Liver (tissue), 9 donors: ENCODE data around the gene RPUSD4. TPM values are rescaled to one million over a fixed set of nuclear protein-coding genes. Genes with fewer than 3 reads are reported as not detected.

Experiments used
- DNase-seq: peaks from one replicate; pipeline ENCODE4 v3.0.0-alpha.2; 2017; ENCODE audit warnings: low spot score
- H3K27ac ChIP-seq, 2 donors: one replicate each; pipeline ENCODE4 v1.7.0; 2013; ENCODE audit warnings: inconsistent platforms in 2 of 2, low read length in 2 of 2, control low read depth in 1 of 2, low read depth in 1 of 2, mild to moderate bottlenecking in 1 of 2
- H3K27me3 ChIP-seq, 4 donors: one replicate each; pipeline versions ENCODE4 v1.6.1 to v1.7.0; 2013; ENCODE audit warnings: low read length in 3 of 4, inconsistent platforms in 1 of 4, mild to moderate bottlenecking in 1 of 4, moderate library complexity in 1 of 4; ENCODE audit not compliant: control insufficient read depth in 4 of 4, insufficient read depth in 4 of 4
- H3K36me3 ChIP-seq, 4 donors: one replicate each; pipeline versions ENCODE4 v1.6.1 to v1.7.0; 2013; ENCODE audit warnings: low read length in 3 of 4, mild to moderate bottlenecking in 3 of 4, low read depth in 1 of 4, moderate library complexity in 1 of 4; ENCODE audit not compliant: control insufficient read depth in 4 of 4, insufficient read depth in 3 of 4
- H3K4me1 ChIP-seq, 4 donors: one replicate each; pipeline versions ENCODE4 v1.6.1 to v1.7.0; 2013; ENCODE audit warnings: low read length in 3 of 4, mild to moderate bottlenecking in 3 of 4, moderate library complexity in 1 of 4; ENCODE audit not compliant: control insufficient read depth in 4 of 4, insufficient read depth in 4 of 4
- H3K4me3 ChIP-seq, 3 donors: one replicate each; pipeline versions ENCODE4 v1.6.1 to v1.7.0; 2013; ENCODE audit warnings: low read length in 3 of 3, control low read depth in 1 of 3, low read depth in 1 of 3, mild to moderate bottlenecking in 1 of 3
- H3K9ac ChIP-seq, 2 donors: one replicate each; pipeline ENCODE4 v1.7.0; 2013; ENCODE audit warnings: low read length in 2 of 2, mild to moderate bottlenecking in 2 of 2, moderate library complexity in 2 of 2, control low read depth in 1 of 2, low read depth in 1 of 2
- H3K9me3 ChIP-seq, 4 donors: one replicate each; pipeline versions ENCODE4 v1.6.1 to v1.7.0; 2013; ENCODE audit warnings: low read length in 3 of 4; ENCODE audit not compliant: control insufficient read depth in 4 of 4
- CTCF ChIP-seq: fragments of 150-350 bp; IDR thresholded peaks from 2 replicates; pipeline ENCODE4 v1.5.1; 2017; ENCODE audit warnings: improper control_type of control experiment, low read depth, low read length; ENCODE audit not compliant: missing input control
- FOXA1 ChIP-seq: IDR thresholded peaks from 2 replicates; pipeline ENCODE4 v1.6.1; 2016; ENCODE audit warnings: antibody characterized with exemption
- FOXA2 ChIP-seq: IDR thresholded peaks from 2 replicates; pipeline ENCODE4 v1.6.1; 2016; ENCODE audit warnings: antibody characterized with exemption
- GABPA ChIP-seq, 2 donors: IDR thresholded peaks in 1 of 2; conservative IDR thresholded peaks in 1 of 2; 2 replicates each; pipeline ENCODE4 v1.6.1; 2016; ENCODE audit warnings: antibody characterized with exemption in 2 of 2, mild to moderate bottlenecking in 1 of 2, moderate library complexity in 1 of 2
- HNF4A ChIP-seq, 2 donors: conservative IDR thresholded peaks; 2 replicates each; pipeline ENCODE4 v1.6.1; 2016; ENCODE audit warnings: antibody characterized with exemption in 2 of 2, mild to moderate bottlenecking in 2 of 2
- HNF4G ChIP-seq: IDR thresholded peaks from 2 replicates; pipeline ENCODE4 v1.6.1; 2016; ENCODE audit warnings: antibody characterized with exemption
- NR2F2 ChIP-seq: IDR thresholded peaks from 2 replicates; pipeline ENCODE4 v1.6.1; 2016; ENCODE audit warnings: antibody characterized with exemption
- RAD21 ChIP-seq, 2 donors: IDR thresholded peaks; 2 replicates each; pipeline ENCODE4 v1.6.1; 2016; ENCODE audit warnings: antibody characterized with exemption in 2 of 2, mild to moderate bottlenecking in 2 of 2
- REST ChIP-seq: IDR thresholded peaks from 2 replicates; pipeline ENCODE4 v1.6.1; 2016; ENCODE audit warnings: antibody characterized with exemption, mild to moderate bottlenecking
- RXRA ChIP-seq, 2 donors: IDR thresholded peaks; 2 replicates each; pipeline ENCODE4 v1.6.1; 2017 to 2018; ENCODE audit warnings: antibody characterized with exemption in 2 of 2, mild to moderate bottlenecking in 1 of 2
- SP1 ChIP-seq: IDR thresholded peaks from 2 replicates; pipeline ENCODE4 v1.6.1; 2018; ENCODE audit warnings: antibody characterized with exemption, mild to moderate bottlenecking
- YY1 ChIP-seq: IDR thresholded peaks from 2 replicates; pipeline ENCODE4 v1.6.1; 2016; ENCODE audit warnings: antibody characterized with exemption, mild to moderate bottlenecking
- ZBTB33 ChIP-seq: IDR thresholded peaks from 2 replicates; pipeline ENCODE4 v1.6.1; 2016; ENCODE audit warnings: antibody characterized with exemption
- WGBS: extraction: QIAGEN DNeasy Blood & Tissue Kit; methylation state at CpG from one replicate; pipeline ENCODE4 v1.1.7; 2013; 5-methylcytosine and 5-hydroxymethylcytosine counted together
- polyA plus RNA-seq, 2 donors: library from polyadenylated mRNA; stranded (reverse) in 1 of 2; unstranded in 1 of 2; fragments of 200-250 nt in 1 of 2; fragments of >200 nt in 1 of 2; fragmentation: Nextera tagmentation in 1 of 2; extraction: Ambion mirVana in 1 of 2; gene quantifications; one replicate each; pipeline versions ENCODE4 v1.2.1 to v1.2.3, GENCODE V29; 2013 to 2015
- total RNA-seq, 2 donors: library from RNA; depleted of rRNA; stranded (reverse); fragments of >200 nt; gene quantifications; one replicate each; pipeline ENCODE4 v1.2.3, GENCODE V29; 2014
- TF ChIP-seq, protein P1 (sequence below): IDR thresholded peaks from 2 replicates; pipeline ENCODE4 v1.6.1; 2016; ENCODE audit warnings: antibody characterized with exemption
- donor health status: healthy.
- donor health status: healthy.
- donor health status: healthy.
- donor health status: healthy.
- donor health status: healthy.

RPUSD4 gene
- total and polyA plus RNA-seq, 4 donors: 9.4 to 23.7 (median 17.2) TPM

DNA sequence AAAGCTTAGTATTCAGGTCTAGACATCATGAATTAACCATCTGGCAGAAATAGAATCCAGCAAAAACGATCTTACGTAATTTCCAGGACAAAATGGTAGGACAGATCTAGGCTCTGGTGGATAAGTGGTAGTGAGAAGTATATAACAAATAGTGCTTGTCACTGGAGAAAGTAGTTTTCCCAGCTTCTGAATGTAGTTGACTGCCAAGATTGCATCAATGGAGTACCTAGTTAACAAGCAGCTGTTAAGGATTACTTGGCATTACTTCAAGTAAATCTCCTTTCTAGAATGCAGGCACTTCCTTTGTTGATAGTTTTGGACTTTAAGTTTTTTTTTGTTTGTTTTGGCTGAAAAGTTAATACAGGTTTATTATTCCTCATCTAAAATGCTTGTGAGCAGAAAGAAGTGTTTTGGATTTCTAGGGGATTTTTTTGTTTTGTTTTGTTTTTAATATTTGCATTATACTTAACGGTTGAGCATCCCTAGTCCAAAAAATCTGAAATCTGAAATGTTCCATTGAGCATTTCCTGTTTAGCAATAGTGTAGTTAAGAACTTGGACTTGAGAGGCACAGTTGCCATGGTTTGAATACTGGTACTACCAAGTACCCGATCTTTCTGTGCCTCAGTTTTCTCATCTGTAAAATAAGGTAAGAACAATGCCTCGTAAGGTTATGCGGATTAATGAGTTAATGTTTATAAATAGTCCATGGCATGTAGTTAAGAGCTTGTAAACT, 20.4 kb upstream of the RPUSD4 start:
- H3K4me3 ChIP-seq: no peak overlapping the region
- H3K9me3 ChIP-seq: no peaks in the 10 kb centered on the region
- no peaks in the 10 kb centered on the region for H3K27me3 ChIP-seq
- H3K36me3 ChIP-seq: peaks cover 0 to 6% (median 2%) of the 10 kb centered on the region in 4 donors
- DNase-seq: no peak
- no peak overlapping the region for H3K9ac ChIP-seq
- H3K4me1 ChIP-seq: peaks cover 4 to 10% (median 7%) of the 10 kb centered on the region in 4 donors
- no peak overlapping the region for H3K27ac ChIP-seq
- WGBS: 75% methylated on average over 6 of the region's 6 CpGs
- TF ChIP-seq FOXA2 (no peak), HNF4A (conservative IDR thresholded peaks at IDR 0.05) (peak in 1 of 2 donors; percentile 5)

DNA sequence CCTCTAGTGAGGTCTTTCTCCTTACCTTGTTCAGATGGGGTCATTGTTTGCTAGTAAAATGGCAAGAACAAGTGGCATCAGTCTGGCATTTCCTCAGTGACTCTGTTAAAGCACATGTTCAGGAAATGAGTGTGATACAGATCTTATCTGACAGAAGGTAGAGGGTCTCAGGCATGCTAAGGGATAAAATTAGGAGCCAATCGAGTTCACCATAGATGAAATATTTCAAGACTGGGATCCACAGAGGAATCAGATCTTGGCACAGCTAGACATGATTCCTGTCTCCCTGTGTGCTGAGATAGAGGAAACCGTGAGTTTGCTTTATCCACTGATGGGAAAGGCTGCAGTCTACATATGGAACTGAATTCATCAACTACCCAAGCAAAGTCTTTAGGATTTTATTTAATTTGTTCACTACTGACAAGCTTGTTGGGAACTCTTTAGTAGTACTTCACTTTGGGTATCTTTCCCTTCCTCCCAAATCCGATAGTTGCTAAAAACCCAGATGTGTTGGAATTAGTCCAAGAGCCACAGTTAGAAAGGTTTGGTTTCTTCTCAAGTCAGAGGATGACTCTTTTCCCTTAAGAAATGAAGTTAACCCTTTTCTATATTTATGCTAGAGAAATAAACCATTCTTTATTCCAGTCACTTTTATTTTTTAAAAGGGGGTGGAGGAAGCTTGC, 18.5 kb upstream of the RPUSD4 start:
- no peak overlapping the region for H3K9ac ChIP-seq
- no peak overlapping the region for H3K4me3 ChIP-seq
- DNase-seq: no peak
- peaks cover 0 to 2% (median 0%) of the 10 kb centered on the region in 4 donors for H3K36me3 ChIP-seq
- H3K27me3 ChIP-seq: no peaks in the 10 kb centered on the region
- H3K4me1 ChIP-seq: peaks cover 4 to 10% (median 7%) of the 10 kb centered on the region in 4 donors
- no peaks in the 10 kb centered on the region for H3K9me3 ChIP-seq
- H3K27ac ChIP-seq: no peak overlapping the region
- 83% methylated on average over 3 of the region's 3 CpGs for WGBS
- TF ChIP-seq GABPA (IDR thresholded peaks at IDR 0.05 in 1 of 2, conservative IDR thresholded peaks at IDR 0.05 in 1 of 2) (no peak), HNF4G (no peak), RAD21 (IDR thresholded peaks at IDR 0.05) (no peak), SP1 (no peak), FOXA1 (no peak)
- TF ChIP-seq, protein P1, sequence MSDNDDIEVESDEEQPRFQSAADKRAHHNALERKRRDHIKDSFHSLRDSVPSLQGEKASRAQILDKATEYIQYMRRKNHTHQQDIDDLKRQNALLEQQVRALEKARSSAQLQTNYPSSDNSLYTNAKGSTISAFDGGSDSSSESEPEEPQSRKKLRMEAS: no peak

DNA sequence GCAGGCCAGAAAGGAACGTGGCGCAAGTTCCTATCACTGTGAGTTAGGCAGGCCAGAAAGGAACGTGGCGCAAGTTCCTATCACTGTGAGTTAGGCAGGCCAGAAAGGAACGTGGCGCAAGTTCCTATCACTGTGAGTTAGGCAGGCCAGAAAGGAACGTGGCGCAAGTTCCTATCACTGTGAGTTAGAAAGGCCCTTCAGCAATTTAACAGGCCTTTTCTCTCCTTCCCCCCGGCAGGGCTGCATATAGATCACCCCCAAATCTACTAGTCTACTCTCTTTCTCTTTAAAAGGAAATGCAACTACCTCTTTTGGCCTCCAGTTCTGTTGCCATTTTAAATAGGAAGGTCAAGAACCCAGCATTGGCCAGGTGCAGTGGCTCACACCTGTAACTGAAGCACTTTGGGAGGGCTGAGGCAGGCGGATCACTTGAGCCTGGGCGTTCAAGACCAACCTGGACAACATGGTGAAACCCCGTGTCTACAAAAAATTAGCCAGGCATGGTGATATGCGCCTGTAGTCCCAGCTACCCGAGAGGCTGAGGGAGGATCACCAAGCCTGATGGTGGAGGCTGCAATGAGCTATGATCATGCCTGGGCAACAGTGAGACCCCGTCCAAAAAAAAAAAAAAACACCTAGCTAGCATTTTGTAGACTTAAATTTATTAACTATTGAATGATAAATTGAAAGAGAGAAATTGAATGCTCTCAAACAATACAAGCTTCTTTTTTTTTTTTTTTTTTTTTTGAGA, 15.1 kb upstream of the RPUSD4 start:
- no peaks in the 10 kb centered on the region for H3K9me3 ChIP-seq
- TF ChIP-seq ZBTB33: no peak
- TF ChIP-seq REST: no peak
- TF ChIP-seq HNF4A (conservative IDR thresholded peaks at IDR 0.05): no peak
- TF ChIP-seq, protein P1: no peak
- TF ChIP-seq NR2F2: no peak
- TF ChIP-seq SP1: no peak
- no peak for TF ChIP-seq FOXA2
- no peak for TF ChIP-seq YY1
- no peak for TF ChIP-seq GABPA (IDR thresholded peaks at IDR 0.05 in 1 of 2, conservative IDR thresholded peaks at IDR 0.05 in 1 of 2)
- no peak for TF ChIP-seq CTCF
- no peak for TF ChIP-seq RXRA (IDR thresholded peaks at IDR 0.05)
- no peak for TF ChIP-seq FOXA1
- WGBS: 93% methylated on average over 11 of the region's 15 CpGs
- no peak for DNase-seq
- H3K4me1 ChIP-seq: peaks cover 0 to 6% (median 3%) of the 10 kb centered on the region in 4 donors
- H3K27ac ChIP-seq: no peak overlapping the region
- H3K36me3 ChIP-seq: peaks cover 0 to 2% (median 0%) of the 10 kb centered on the region in 4 donors
- no peaks in the 10 kb centered on the region for H3K27me3 ChIP-seq
- no peak overlapping the region for H3K4me3 ChIP-seq
- no peak overlapping the region for H3K9ac ChIP-seq
